AG08395 (cell line): Measurements from ENCODE around the gene MKX.
"Not testable (repeated sequence)": the region's sequence is repeated elsewhere in the genome, so short reads cannot be mapped to it uniquely, and the experiment has no call there.

Source experiments
- DNase-seq: peaks from one replicate; pipeline ENCODE4 v3.0.0; 2012; ENCODE audit warnings: mixed read lengths, low spot score

MKX gene

GRCh38 chr10:27692663-27693062 lies 53.0 kb downstream of the MKX start:
- DNase-seq: no peak

- no peak for DNase-seq
These were observed 56.6 kb downstream of the MKX start for GRCh38 chr10:27688991-27689390.

- DNase-seq: no peak
These were observed 57.3 kb downstream of the MKX start for GRCh38 chr10:27688276-27688675.

GRCh38 chr10:27687743-27688142 lies 57.9 kb downstream of the MKX start:
- DNase-seq: no peak

GRCh38 chr10:27687326-27687725 lies 58.3 kb downstream of the MKX start:
- DNase-seq: no peak

DNA sequence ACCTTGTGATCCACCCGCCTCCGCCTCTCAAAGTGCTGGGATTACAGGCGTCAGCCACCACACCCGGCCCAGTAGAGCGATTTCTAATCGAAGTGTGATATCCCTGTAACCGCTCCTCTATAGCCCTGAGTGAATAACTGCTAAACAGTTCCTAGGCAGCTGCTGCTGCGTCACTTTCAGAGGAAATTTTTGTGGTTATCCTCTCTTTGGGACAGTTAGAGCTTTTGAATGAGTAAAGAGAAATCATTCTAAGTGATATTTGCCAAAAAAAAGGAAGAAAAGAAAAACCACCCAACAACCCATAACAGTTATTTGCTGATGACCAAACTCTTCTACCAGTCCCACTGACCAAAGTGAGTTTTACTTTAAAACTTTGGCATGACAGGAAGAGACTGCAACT lies 59.9 kb downstream of the MKX start:
- no peak for DNase-seq

GRCh38 chr10:27683226-27683625 lies 62.4 kb downstream of the MKX start:
- no peak for DNase-seq

DNA sequence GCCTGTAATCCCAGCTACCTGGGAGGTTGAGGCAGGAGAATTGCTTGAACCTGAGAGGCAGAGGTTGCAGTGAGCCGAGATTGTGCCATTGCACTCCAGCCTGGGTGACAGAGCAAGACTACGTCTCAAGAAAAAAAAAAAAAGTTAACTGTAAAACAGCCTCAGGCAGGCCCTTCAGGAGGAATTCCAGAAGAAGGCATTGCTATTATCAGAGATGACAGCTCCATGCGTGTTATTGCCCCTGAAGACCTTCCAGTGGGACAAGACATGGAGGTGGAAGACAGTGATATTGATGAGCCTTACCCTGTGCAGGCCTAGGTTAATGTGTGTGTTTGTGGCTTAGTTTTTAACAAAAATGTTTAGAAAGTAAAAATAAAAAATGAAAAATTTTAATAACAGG lies 63.8 kb downstream of the MKX start:
- DNase-seq: not testable (repeated sequence)

DNA sequence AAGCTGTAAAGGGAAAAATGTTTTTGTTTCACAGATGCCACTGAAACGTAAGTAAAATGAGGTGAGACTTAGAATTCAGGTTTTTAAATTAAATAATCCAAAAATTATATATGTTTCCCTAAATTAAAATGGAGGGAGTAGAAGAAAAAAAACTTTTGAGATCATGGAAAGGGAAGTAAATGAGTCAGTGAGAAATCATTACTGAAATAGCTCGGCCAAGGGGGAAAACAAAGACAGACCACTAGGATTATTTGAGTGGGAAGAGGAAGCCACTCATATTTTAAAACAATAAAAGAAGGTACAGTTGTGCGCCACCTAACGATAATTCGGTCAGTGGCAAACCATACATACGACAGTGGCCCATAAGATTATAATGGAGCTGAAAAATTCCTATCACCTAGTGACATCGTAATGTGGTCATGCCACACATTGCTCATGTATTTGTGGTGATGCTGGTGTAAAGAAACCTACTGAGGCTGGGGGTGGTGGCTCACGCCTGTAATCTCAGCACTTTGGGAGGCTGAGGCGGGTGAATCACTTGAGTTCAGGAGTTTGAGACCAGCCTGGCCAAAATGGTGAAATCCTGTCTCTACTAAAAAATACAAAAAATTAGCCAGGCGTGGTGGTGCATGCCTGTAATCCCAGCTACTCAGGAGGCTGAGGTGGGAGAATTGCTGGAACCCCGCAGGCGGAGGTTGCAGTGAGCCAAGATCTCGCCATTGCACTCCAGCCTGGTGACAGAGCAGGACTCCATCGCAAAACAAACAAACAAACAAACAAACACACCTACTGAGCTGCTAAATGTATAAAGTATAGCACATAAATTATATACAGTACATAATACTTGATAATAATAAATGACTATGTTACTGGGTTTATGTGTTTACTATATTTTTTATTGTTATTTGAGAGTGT lies 64.7 kb downstream of the MKX start:
- DNase-seq: no peak

DNA sequence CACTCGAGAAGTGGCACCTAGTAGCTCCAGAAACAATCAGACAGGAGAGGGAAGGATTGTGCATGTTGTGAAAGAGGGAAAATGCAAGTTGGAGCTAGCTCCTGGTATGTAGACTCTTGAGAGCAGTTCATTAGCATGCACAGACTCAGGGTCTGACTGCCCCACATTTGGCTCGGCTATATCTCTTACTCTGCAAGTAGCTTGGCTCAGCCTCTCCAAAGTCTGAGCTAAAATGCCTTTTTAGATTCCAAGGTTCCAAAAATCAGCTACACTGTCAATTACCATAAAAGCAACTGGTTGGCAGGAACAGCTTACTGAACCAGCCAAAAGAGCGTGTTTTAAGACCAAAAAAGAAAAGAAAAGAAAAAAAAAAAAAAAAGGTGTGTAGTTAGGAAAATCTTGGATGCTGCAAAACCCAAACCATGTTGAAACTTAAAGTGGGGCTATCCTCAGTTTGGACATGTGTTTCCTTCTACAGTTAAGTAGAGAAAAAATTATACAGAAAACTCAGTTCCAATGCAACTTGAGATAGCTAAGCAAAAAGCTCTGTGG lies 65.5 kb downstream of the MKX start:
- DNase-seq: no peak

GRCh38 chr10:27679369-27679912 lies 66.2 kb downstream of the MKX start:
- DNase-seq: no peak

- no peak for DNase-seq
These were observed 67.5 kb downstream of the MKX start for GRCh38 chr10:27678166-27678565.

DNA sequence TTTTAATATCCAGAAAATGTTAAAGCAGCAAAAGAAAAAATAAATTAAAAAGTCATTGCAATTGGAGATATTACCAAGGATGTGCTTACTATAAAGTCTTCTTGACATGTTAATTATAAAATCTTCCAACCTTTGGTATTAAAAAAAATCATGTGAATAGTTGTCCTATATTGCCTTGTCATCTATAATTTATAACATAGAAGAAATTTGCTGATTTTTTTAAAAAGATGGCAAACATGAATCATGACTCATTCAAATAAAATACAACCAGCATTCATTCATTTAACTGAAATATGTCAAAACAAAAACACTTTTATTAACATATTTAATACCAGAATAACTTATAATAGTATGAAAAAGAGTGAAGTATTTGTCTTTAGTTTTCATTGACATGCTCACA lies 72.6 kb downstream of the MKX start:
- DNase-seq: no peak

GRCh38 chr10:27671821-27672220 lies 73.8 kb downstream of the MKX start:
- DNase-seq: no peak

GRCh38 chr10:27664461-27664860 lies 81.2 kb downstream of the MKX start:
- no peak for DNase-seq

DNA sequence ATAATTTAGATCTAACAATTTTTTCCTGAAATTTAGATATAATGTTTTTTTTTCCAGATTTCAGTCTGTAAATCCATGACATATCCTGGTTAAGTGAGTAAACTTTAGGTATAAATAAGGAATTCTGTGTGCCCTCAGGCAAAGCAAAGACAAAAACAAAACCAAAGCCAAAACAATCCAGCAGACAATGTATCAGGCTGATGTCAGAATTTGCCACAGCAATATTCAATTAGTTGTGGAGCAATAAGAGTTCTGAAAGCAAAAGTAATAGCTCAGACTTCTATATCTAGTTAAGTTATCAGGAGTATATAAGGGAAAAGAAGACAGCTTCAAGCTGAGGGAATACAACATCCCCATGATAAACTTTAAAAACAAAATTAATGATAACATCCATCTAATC lies 82.0 kb downstream of the MKX start:
- DNase-seq: no peak

DNA sequence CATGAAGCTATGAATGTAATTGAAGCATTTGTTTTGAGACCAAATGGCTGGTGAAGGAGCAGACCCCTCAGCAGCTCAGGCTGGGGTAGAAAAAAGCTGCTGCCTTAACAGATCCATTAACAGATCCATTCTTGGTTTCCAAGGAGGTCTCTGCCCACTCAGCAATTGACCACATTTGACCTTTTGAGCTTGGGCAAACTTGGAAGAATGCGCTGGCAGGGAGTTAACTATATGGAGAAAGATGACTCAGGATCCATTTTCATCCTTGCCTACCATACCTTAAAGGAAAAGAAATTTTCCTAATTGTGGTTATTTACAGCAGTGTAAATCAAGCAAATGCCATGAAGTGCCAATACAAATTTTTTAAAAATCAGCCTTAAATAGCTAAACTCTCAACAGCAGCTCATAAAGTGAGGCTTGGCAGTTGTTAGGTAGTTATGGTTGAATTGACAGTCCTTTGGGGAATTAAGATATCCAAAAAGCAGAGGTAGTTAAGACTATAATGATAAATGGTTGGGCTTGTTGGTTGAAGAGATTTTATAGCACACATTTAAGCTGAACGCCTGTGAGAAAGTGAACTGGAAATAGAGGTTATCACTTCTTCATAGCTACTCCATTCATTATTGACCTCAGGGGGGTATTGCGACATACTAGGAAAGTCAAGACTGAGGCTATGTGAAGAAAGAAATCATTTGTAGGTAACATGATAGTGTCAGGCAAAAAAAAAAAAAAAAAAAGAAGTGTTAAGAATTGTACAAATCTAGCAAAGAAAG lies 83.9 kb downstream of the MKX start:
- no peak for DNase-seq

GRCh38 chr10:27660711-27661110 lies 84.9 kb downstream of the MKX start:
- DNase-seq: no peak

DNA sequence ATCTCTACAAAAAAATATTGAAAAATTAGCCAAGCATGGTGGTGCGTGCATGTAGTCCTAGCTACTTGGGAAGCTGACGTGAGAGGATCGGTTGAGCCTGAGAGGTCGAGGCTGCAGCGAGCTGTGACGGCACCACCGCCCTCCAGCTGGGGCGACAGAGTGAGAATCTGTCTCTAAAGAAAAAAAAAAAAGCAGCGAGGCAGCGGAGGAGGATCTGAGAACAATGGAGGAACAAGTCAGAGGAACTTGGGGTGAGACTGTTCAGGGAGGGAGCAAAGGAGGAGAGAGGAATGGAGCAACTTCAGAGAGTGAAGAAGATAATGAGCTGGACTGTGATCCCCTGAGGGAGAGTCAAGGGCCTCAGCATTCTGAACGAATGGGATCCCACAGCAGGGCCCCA lies 85.4 kb downstream of the MKX start:
- DNase-seq: no peak

DNA sequence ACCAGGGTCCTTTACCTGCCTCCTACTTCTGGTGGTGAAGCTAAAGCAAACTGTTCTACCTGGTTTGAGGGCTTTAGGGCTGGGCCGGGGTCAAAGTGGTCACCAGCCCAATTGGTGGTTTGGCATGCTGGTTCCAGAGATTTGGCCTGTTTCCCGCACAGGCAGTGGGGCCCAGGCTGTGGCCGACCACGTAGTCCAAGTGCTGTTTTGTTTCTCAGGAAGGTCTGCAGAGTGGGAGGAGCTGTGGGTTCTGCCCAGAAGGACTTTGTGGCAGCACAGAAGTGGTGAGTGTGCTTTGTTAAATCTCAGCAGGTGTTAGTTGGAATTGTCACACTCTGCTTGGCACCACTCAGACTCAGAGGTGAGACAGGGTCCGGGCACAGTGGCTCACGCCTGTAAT lies 85.8 kb downstream of the MKX start:
- DNase-seq: no peak

GRCh38 chr10:27658788-27659187 lies 86.8 kb downstream of the MKX start:
- DNase-seq: peak; percentile 61

- no peak for DNase-seq
These were observed 90.3 kb downstream of the MKX start for GRCh38 chr10:27655296-27655695.

DNA sequence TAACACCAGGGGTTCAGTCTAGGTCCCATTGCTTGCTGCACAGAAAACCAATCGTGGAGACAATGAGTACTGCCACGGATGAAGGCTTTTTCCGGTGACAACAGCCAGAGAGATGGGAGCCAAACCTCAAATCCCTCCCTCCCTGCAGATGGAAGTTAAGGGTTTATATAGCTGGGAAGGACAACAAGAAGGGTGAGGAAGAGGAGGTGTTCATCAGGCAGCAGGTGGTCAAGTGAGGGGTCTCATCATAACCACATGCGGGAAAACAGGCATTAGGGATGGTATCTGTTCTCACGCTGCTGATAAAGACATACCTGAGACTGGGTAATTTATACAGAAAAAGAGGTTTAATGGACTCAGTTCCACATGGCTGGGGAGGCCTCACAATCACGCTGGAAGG lies 91.3 kb downstream of the MKX start:
- DNase-seq: no peak
